ENCODE data around the gene OR4D6.

DNA sequence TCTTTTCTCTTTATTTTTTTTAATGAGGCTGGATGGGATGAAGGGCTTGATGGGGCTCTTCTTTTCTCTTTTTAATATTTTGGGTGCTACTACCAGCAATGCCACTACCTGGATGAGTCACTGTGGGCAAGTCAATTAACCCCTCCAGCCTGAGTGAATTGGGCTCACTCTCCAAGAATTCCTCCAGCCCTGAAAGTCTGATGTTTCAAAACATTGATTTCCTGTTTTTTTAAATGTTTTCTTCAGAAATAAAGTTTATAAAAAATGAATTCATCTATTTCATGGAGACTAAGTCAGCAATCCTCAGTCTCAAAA lies 29.7 kb upstream of the OR4D6 start:
- TF ChIP-seq CTCF (IDR thresholded peaks at IDR 0.05) (no peak), POLR2A (IDR thresholded peaks at IDR 0.05) (no peak)
